Colon (tissue), 2 donors: ENCODE data around the gene BMP5.

Experiments
- FAIRE-seq: peaks from 2 replicates; lab custom pipeline; 2012; peaks lifted over from hg19 to GRCh38; lab: Jason Lieb, UNC
- donor health status: control.
- donor health status: control.

Gene BMP5

GRCh38 chr6:55811074-55811473, 64.3 kb downstream of the BMP5 start:
- no peak for FAIRE-seq

- no peak for FAIRE-seq
Measured at GRCh38 chr6:55802259-55802658, 73.1 kb downstream of the BMP5 start.

DNA sequence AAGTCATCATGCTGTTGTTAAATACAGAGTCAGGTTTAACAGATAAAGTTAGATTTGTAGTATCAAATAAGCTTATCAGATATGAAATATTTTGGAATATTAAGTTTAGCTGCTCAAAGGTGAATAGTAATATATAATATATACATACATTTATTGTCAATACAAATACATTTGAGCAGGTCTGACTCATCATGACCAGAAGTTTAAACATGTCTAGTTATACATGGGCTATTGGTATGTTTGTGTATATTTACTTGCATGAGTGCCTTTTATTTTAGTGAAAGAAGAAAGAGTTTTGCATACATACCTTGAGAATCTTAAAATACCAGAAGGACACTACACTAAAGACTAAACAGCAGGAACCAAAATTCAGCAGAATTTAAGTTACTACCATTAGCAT, 76.8 kb downstream of the BMP5 start:
- no peak for FAIRE-seq

DNA sequence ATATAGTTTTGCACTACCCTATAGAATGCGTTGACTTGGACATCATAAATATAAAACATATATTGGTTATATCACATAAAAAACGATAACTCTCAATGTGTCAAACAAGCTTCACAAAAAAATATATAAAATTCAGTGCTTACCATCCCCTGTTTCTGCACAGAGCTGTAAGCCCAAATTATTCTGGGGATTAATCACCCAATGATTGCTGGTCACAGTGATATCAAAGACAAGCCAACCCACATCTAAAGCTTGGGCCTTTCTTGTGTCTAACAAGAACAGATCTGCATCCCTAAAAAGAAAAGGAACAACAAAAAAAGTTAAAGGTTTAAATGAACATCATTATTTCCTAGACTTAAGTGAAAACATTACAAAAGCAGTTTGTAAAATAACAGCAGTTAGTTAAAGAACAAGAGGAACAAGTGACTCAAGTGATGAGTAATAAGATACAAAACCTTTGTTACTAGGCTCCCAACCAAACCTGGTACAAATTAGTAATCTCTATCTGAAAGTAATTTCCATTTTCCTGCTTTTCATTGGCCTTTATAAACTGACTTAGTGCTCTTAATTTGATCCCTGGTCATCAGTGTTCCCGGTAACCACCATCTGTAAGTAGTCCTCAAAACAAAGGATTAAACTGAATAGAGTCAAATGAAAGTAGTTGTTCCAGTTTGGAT, 81.1 kb downstream of the BMP5 start:
- no peak for FAIRE-seq

GRCh38 chr6:55785273-55785672, 90.1 kb downstream of the BMP5 start:
- no peak for FAIRE-seq

DNA sequence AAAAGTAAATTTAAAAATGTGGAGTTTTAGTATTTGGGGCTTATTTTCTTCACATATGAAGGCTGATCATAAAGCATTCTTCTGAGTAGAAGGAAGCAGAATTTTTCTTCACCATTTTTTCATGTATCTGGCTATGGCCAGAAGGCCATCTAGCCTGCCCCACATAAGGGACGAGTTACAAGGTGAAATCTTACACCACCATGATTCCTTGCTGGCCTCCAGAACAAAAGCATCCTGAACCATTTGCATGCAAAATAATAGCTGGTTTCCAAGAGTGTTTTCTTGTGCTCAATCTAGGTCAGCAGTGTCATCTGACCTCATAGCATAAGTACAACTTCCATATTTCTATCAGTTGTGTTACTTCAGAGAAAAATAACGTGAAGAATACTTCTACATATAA, 93.1 kb downstream of the BMP5 start:
- no peak for FAIRE-seq

DNA sequence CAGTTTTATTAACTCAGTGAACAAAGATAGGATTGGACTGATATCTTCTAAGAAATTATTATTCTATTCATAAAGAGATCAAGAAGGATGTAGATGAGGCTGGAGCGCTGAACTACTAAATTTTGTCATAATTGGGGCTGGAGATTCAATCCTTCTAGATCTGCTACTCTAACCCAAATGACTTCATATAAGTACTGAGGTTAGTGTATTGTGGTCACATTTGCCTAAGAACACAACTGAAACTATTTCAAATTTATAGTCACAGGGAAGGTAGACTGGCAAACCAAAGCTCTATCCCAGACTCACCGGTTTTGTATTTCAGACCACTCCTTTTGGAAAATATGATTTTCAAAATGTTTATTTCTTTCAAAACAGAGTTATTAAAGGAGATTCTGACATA, 96.7 kb downstream of the BMP5 start:
- FAIRE-seq: no peak

DNA sequence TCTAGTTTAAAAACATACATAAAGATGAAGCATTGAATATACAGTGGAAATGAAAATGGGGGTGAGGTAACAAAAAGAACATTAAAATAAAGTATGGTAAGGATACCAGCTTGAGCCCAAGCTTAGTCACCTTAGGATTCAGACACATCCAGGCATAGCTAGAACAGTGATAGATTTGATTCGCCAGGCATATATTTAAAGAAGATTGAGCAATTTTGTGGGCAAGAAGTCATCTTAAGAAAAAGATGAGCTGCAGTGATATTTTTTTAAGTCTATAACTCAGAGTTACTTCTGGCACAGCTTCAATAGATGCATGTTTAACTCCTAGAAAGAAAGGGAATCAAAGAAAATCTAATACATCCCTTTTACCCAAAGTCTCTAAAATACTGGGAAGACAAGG, 97.9 kb downstream of the BMP5 start:
- FAIRE-seq: peak; percentile 24

DNA sequence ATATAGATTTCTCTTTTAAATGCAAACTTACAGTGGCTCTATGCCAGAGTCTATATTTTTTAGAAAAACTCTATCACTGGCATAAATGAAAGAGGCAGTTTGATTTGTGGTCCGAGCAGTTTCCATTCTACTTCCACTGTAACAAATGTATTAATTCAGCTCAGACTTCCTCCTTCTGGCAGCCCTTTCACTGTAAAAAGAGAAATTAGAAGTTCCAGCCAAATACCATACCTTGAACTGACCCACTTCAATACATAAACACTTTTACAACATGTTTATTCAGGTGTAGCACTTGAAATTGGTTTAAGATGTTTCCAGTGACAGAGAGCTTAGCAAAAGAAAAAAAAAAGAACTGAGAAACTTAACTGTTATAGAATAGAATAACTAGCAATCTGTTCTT, 99.3 kb downstream of the BMP5 start:
- FAIRE-seq: no peak

DNA sequence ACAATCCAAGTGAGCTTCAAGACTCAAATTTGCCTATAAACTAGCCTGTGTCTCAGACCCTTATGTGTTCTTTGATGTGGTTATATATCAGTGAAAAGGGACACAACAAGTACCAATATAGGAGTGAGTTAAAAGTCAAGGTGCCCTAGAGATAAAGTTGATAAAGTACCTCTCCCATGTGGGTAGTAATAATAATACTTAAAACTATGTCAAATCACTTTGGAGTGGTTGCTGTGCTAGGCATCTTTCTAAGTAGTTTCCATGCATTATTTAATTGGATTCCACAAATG, 100.4 kb downstream of the BMP5 start:
- FAIRE-seq: no peak

- no peak for FAIRE-seq
Measured at GRCh38 chr6:55774286-55775028, 100.9 kb downstream of the BMP5 start.

- FAIRE-seq: no peak
Measured at GRCh38 chr6:55773620-55774216, 101.7 kb downstream of the BMP5 start.

DNA sequence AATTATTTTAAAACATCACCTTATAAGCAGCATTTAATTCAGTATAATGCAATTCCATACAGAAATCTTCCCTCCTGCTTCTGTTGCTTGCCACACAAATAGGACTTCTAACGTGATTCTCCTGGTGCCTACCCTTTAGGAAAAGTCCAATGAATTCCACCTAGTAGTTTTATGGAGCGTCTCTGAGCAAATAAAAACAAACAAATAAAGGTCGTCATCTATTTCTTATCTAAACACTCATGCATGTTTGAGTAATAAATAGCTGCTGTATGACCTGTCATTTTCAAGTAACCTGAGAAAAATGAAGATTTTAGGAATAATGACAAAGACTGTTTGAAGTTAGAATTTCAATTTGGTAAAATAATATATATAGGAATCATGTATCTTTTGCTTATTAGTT, 102.7 kb downstream of the BMP5 start:
- FAIRE-seq: no peak

DNA sequence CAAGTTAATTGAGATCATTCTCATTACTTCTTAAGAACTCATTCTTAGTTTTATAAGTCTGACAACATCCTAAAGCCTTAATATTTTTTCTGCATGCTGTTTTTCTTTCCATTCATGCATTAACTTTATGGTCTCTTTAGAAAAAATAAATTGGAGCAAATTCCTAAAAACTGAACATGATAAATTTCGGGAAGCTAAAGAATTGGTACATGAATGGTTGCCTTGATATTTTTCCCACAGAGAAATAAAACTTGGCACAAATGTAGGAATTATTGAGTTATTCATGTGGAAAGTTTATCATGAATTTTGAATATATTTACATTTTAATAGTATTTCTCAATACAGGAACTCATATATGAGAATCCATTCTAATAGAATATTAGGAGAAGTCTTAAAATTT, 115.9 kb downstream of the BMP5 start:
- no peak for FAIRE-seq

GRCh38 chr6:55758156-55758937, 117.0 kb downstream of the BMP5 start:
- FAIRE-seq: no peak

- FAIRE-seq: no peak
Measured at GRCh38 chr6:55756531-55757031, 118.8 kb downstream of the BMP5 start.

- FAIRE-seq: no peak
Measured at GRCh38 chr6:55748880-55749279, 126.5 kb downstream of the BMP5 start.

DNA sequence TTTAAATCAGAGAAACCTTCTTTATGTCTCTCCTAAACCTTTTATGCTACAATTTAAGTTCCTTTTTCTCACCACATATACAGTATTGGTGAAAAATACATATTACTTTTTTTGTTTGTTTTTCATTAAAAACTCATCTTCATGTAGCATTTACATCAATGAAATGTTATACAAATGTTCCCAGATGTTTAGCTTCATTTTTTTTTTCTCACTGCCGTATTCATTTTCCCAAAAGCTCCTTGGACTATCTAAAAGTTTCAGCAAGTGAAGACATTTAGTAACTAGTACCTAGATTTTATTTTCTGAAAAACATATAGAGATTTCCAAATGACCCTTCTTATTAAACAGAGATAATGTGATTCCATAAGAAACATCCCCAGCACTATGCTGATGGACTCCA, 128.9 kb downstream of the BMP5 start:
- peak; percentile 10 for FAIRE-seq

- FAIRE-seq: no peak
Measured at GRCh38 chr6:55734256-55734655, 141.1 kb downstream of the BMP5 start.

DNA sequence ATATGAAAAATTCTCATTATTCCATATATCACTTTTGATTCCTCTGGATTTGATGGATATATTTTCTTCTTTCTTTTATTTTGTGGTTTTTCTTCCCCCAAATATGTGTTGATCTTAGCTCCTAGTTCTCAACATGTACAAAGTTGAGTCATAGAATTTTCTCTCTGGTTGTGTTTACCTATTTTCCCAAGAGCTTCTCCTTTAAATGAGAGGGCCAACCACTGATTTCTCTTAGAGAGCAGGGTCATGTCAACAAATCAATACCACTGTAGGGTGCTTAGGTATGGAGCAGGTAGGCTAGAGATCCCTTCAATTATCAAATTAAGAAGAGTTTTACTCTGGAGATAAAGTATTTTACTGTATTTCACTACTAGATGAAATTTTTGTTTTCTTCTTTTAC, 145.7 kb downstream of the BMP5 start:
- no peak for FAIRE-seq

DNA sequence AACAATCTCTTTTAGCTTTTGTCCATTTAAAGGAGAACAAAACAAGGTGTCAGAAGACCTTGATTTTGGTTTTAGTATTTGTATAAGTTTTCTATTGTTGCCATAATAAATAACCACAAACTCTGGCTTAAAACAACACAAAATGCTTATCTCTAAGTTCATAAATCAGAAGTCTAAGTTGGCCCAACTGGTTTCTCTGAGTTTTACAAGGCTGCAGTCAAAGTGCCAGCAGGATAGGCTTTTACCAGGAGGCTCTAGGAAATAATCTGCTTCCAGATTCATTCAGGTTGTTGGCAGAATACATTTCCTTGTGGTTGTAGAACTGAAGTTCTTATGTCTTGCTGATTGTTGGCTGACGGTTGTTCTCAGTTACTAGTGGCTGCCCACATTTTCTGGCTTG, 149.2 kb downstream of the BMP5 start:
- no peak for FAIRE-seq

- no peak for FAIRE-seq
Measured at GRCh38 chr6:55714831-55715230, 160.6 kb downstream of the BMP5 start.

- no peak for FAIRE-seq
Measured at GRCh38 chr6:55713436-55713835, 162.0 kb downstream of the BMP5 start.
